ENCODE results near the gene GPN2. TPM values are rescaled to one million over a fixed set of nuclear protein-coding genes. Genes with fewer than 3 reads are reported as not detected.
A peak's percentile ranks its signal among the peaks of the same experiment; 100 is the strongest.

Gene GPN2
- total RNA-seq, 1 experiment from 2014 or later: 32.0 TPM

DNA sequence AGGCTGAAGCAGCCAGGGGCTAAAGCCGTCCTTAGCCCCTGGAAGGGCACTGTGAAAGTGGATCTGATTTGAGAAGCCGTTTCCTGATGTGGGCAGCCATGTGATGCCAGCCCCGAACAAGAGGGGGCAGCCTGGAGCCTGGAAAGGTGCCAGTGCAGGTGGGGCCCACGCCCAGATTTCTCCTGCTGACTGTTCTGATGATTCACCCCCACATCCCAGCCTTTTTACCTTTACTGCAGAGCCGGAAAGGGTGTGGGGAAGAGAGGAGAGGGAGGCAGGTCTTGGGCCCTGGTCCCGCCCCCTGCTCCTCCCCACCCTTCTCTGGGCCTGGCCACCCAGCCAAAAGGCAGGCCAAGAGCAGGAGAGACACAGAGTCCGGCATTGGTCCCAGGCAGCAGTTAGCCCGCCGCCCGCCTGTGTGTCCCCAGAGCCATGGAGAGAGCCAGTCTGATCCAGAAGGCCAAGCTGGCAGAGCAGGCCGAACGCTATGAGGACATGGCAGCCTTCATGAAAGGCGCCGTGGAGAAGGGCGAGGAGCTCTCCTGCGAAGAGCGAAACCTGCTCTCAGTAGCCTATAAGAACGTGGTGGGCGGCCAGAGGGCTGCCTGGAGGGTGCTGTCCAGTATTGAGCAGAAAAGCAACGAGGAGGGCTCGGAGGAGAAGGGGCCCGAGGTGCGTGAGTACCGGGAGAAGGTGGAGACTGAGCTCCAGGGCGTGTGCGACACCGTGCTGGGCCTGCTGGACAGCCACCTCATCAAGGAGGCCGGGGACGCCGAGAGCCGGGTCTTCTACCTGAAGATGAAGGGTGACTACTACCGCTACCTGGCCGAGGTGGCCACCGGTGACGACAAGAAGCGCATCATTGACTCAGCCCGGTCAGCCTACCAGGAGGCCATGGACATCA, 27.1 kb downstream of the GPN2 start, which contains the start of gene SFN:
Gene SFN (plus strand): TSS at position 369 of the 904 bp plus-strand sequence. CDS start 64 bp downstream, at position 433.
- intact Hi-C loops (cut with micrococcal nuclease; ENCODE audit: unreplicated experiment): loop anchor here (10.0 kb wide), 1 partner anchor 168 kb away; the partner anchor contains the start of gene ARID1A
- Mint-ChIP-seq H3K27ac (ENCODE audit: unreplicated experiment) (peak within 1 kb of the TSS; percentile 94), H3K9me3 (ENCODE audit: unreplicated experiment) (no peaks in the 10 kb centered on the region), H3K27me3 (ENCODE audit: insufficient read depth, unreplicated experiment) (no peaks in the 10 kb centered on the region), H3K4me1 (ENCODE audit: low read depth, unreplicated experiment) (peaks cover 10% of the 10 kb centered on the region), H3K36me3 (ENCODE audit: insufficient read depth, unreplicated experiment) (peaks cover 20% of the 10 kb centered on the region), H3K4me3 (ENCODE audit: unreplicated experiment) (peak within 1 kb of the TSS; percentile 82)
- POLR2A ChIA-PET: interaction anchor here (0.8 to 1.2 kb wide), 2 partner anchors 27 to 37 kb away, joined by 3 read pairs; partner anchors contain the start of genes GPATCH3 and GPN2
- no peaks in the 10 kb centered on the region for H3K9me3 ChIP-seq
- DNase-seq: peak; percentile 87 to 91
- TF ChIP-seq, protein P1, sequence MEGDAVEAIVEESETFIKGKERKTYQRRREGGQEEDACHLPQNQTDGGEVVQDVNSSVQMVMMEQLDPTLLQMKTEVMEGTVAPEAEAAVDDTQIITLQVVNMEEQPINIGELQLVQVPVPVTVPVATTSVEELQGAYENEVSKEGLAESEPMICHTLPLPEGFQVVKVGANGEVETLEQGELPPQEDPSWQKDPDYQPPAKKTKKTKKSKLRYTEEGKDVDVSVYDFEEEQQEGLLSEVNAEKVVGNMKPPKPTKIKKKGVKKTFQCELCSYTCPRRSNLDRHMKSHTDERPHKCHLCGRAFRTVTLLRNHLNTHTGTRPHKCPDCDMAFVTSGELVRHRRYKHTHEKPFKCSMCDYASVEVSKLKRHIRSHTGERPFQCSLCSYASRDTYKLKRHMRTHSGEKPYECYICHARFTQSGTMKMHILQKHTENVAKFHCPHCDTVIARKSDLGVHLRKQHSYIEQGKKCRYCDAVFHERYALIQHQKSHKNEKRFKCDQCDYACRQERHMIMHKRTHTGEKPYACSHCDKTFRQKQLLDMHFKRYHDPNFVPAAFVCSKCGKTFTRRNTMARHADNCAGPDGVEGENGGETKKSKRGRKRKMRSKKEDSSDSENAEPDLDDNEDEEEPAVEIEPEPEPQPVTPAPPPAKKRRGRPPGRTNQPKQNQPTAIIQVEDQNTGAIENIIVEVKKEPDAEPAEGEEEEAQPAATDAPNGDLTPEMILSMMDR (IDR thresholded peaks at IDR 0.05; ENCODE audit: insufficient read depth in 1 of 2, low read depth in 1 of 2, low read length in 1 of 2, severe bottlenecking in 1 of 2, unreplicated experiment in 1 of 2): peak; percentile 44 to 76
- H3K27me3 ChIP-seq (replicated peaks; ENCODE audit: control insufficient read depth, insufficient read depth, low read length): no peaks in the 10 kb centered on the region
- CTCF ChIA-PET: interaction anchor here (0.8 kb wide), 1 partner anchor 135 kb away, joined by 3 read pairs; no protein-coding TSS in a partner anchor
- peak within 1 kb of the TSS; percentile 47 for H3K4me3 ChIP-seq (ENCODE audit: low read depth, low read length)
- TSS peak; percentile 96 for BruUV-seq (replicated peaks)
- no peaks in the 10 kb centered on the region for H3K36me3 ChIP-seq (ENCODE audit: control insufficient read depth, insufficient read depth, low read length)
- H3K4me1 ChIP-seq: 0 out of 2 replicates have a peak, but pooled peaks cover 7% of the 10 kb centered on the region

GRCh38 chr1:26861889-26862378, 28.1 kb downstream of the GPN2 start:
- H3K4me3 Mint-ChIP-seq (ENCODE audit: unreplicated experiment): no peak overlapping the region
- DNase-seq: no peak
- TF ChIP-seq, protein P1 (IDR thresholded peaks at IDR 0.05; ENCODE audit: insufficient read depth in 1 of 2, low read depth in 1 of 2, low read length in 1 of 2, severe bottlenecking in 1 of 2, unreplicated experiment in 1 of 2): no peak
- CTCF ChIA-PET: interaction anchor here (0.5 kb wide), 1 partner anchor 34 kb away, joined by 3 read pairs; no protein-coding TSS in a partner anchor
- H3K9me3 Mint-ChIP-seq (ENCODE audit: unreplicated experiment): no peaks in the 10 kb centered on the region
- Histone ChIP-seq H3K9me3 (no peaks in the 10 kb centered on the region), H3K4me3 (ENCODE audit: low read depth, low read length) (no peak overlapping the region), H3K36me3 (ENCODE audit: control insufficient read depth, insufficient read depth, low read length) (no peaks in the 10 kb centered on the region), H3K4me1 (0 out of 2 replicates have a peak, but pooled peaks cover 3% of the 10 kb centered on the region), H3K27me3 (replicated peaks; ENCODE audit: control insufficient read depth, insufficient read depth, low read length) (no peaks in the 10 kb centered on the region)
- H3K27ac Mint-ChIP-seq (ENCODE audit: unreplicated experiment): peak overlapping the region; percentile 94
- POLR2A ChIA-PET: no interaction called here
- intact Hi-C loops (cut with micrococcal nuclease; ENCODE audit: unreplicated experiment): loop anchor here (10.0 kb wide), 1 partner anchor 167 kb away; the partner anchor contains the start of gene ARID1A
- BruUV-seq (replicated peaks): no TSS peak
- H3K4me1 Mint-ChIP-seq (ENCODE audit: low read depth, unreplicated experiment): peaks cover 7% of the 10 kb centered on the region
- H3K27me3 Mint-ChIP-seq (ENCODE audit: insufficient read depth, unreplicated experiment): no peaks in the 10 kb centered on the region
- H3K36me3 Mint-ChIP-seq (ENCODE audit: insufficient read depth, unreplicated experiment): peaks cover 18% of the 10 kb centered on the region

GRCh38 chr1:26861286-26861701, 28.8 kb downstream of the GPN2 start:
- Mint-ChIP-seq H3K27me3 (ENCODE audit: insufficient read depth, unreplicated experiment) (no peaks in the 10 kb centered on the region), H3K27ac (ENCODE audit: unreplicated experiment) (no peak overlapping the region), H3K9me3 (ENCODE audit: unreplicated experiment) (no peaks in the 10 kb centered on the region), H3K4me1 (ENCODE audit: low read depth, unreplicated experiment) (peaks cover 7% of the 10 kb centered on the region), H3K4me3 (ENCODE audit: unreplicated experiment) (no peak overlapping the region), H3K36me3 (ENCODE audit: insufficient read depth, unreplicated experiment) (peaks cover 21% of the 10 kb centered on the region)
- TF ChIP-seq, protein P1 (IDR thresholded peaks at IDR 0.05; ENCODE audit: insufficient read depth in 1 of 2, low read depth in 1 of 2, low read length in 1 of 2, severe bottlenecking in 1 of 2, unreplicated experiment in 1 of 2): peak in 1 of 2 experiments; percentile 15
- DNase-seq: peak in 1 of 2 experiments; percentile 14
- Histone ChIP-seq H3K27me3 (replicated peaks; ENCODE audit: control insufficient read depth, insufficient read depth, low read length) (no peaks in the 10 kb centered on the region), H3K36me3 (ENCODE audit: control insufficient read depth, insufficient read depth, low read length) (no peaks in the 10 kb centered on the region), H3K4me1 (0 out of 2 replicates have a peak, but pooled peaks cover 3% of the 10 kb centered on the region), H3K9me3 (no peaks in the 10 kb centered on the region), H3K4me3 (ENCODE audit: low read depth, low read length) (no peak overlapping the region)
- BruUV-seq (replicated peaks): no TSS peak
- POLR2A ChIA-PET: no interaction called here
- CTCF ChIA-PET: interaction anchor here (0.5 kb wide), 1 partner anchor 35 kb away, joined by 3 read pairs; no protein-coding TSS in a partner anchor
- intact Hi-C loops (cut with micrococcal nuclease; ENCODE audit: unreplicated experiment): loop anchor here (10.0 kb wide), 1 partner anchor 166 kb away; the partner anchor contains the start of gene ARID1A
